Osteocyte (in vitro differentiated cells): ENCODE results near the gene EXOSC3. TPM values are rescaled to one million over a fixed set of nuclear protein-coding genes. Genes with fewer than 3 reads are reported as not detected.

Experiments
- DNase-seq: peaks from one replicate; pipeline ENCODE4 v3.0.0; 2021; ENCODE audit warnings: mixed read lengths; ENCODE audit not compliant: unreplicated experiment; ENCODE audit errors: extremely low spot score
- H3K27ac Mint-ChIP-seq: one replicate; pipeline ENCODE4 v1.8.0; 2021; ENCODE audit warnings: mild to moderate bottlenecking, mixed read lengths; ENCODE audit not compliant: unreplicated experiment
- H3K27me3 Mint-ChIP-seq: one replicate; pipeline ENCODE4 v1.8.0; 2021; ENCODE audit warnings: mixed read lengths; ENCODE audit not compliant: unreplicated experiment
- H3K36me3 Mint-ChIP-seq: one replicate; pipeline ENCODE4 v1.8.0; 2021; ENCODE audit warnings: mixed read lengths; ENCODE audit not compliant: unreplicated experiment
- H3K4me1 Mint-ChIP-seq: one replicate; pipeline ENCODE4 v1.8.0; 2021; ENCODE audit warnings: mixed read lengths; ENCODE audit not compliant: unreplicated experiment
- H3K4me3 Mint-ChIP-seq: one replicate; pipeline ENCODE4 v1.8.0; 2021; ENCODE audit warnings: mild to moderate bottlenecking, moderate library complexity, mixed read lengths; ENCODE audit not compliant: unreplicated experiment
- H3K9me3 Mint-ChIP-seq: one replicate; pipeline ENCODE4 v1.8.0; 2021; ENCODE audit warnings: mixed read lengths; ENCODE audit not compliant: unreplicated experiment
- total RNA-seq: library from RNA; stranded (reverse); gene quantifications from 2 replicates; pipeline ENCODE4 v1.2.1, GENCODE V29; 2021
- TF ChIP-seq, protein P1 (sequence below): fragments of 200-600 bp; sonication (generic); IDR thresholded peaks from 2 replicates; pipeline ENCODE4 v1.5.0; 2021; ENCODE audit warnings: antibody characterized with exemption, mild to moderate bottlenecking, moderate library complexity

The EXOSC3 gene
- total RNA-seq, 1 donor from 2014 or later = 31.6 TPM

- no peaks in the 10 kb centered on the region for H3K9me3 Mint-ChIP-seq
- no peak overlapping the region for H3K4me3 Mint-ChIP-seq
- H3K36me3 Mint-ChIP-seq = no peaks in the 10 kb centered on the region
- DNase-seq = no peak
- no peak overlapping the region for H3K27ac Mint-ChIP-seq
- peaks cover 7% of the 10 kb centered on the region for H3K4me1 Mint-ChIP-seq
- TF ChIP-seq, protein P1, sequence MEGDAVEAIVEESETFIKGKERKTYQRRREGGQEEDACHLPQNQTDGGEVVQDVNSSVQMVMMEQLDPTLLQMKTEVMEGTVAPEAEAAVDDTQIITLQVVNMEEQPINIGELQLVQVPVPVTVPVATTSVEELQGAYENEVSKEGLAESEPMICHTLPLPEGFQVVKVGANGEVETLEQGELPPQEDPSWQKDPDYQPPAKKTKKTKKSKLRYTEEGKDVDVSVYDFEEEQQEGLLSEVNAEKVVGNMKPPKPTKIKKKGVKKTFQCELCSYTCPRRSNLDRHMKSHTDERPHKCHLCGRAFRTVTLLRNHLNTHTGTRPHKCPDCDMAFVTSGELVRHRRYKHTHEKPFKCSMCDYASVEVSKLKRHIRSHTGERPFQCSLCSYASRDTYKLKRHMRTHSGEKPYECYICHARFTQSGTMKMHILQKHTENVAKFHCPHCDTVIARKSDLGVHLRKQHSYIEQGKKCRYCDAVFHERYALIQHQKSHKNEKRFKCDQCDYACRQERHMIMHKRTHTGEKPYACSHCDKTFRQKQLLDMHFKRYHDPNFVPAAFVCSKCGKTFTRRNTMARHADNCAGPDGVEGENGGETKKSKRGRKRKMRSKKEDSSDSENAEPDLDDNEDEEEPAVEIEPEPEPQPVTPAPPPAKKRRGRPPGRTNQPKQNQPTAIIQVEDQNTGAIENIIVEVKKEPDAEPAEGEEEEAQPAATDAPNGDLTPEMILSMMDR = no peak
- no peaks in the 10 kb centered on the region for H3K27me3 Mint-ChIP-seq
Measured at GRCh38 chr9:37790096-37790495, 5.2 kb upstream of the EXOSC3 start.

DNA sequence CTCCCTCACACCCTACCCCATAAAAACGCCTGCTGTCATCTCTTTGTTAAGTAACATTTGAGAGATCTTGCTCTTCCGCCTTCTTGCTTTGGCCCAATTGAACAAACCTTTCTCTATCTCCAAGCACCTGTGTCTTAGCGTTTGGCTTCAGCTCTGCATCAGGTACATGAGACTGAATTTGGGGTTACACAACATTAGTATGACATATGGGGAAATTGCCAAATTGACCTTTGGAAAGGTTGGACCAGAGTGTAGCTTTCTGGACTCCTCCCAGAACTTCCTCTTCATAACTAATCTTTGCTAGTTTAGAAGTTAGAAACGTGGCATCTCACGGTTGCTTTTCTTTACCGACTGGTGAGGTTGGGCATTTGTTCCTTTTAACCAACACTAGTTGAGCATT is 3.5 kb upstream of the EXOSC3 start:
- Mint-ChIP-seq H3K36me3 (no peaks in the 10 kb centered on the region), H3K4me1 (peaks cover 23% of the 10 kb centered on the region), H3K9me3 (no peaks in the 10 kb centered on the region), H3K27ac (no peak overlapping the region), H3K27me3 (no peaks in the 10 kb centered on the region), H3K4me3 (no peak overlapping the region)
- no peak for DNase-seq
- TF ChIP-seq, protein P1 = no peak

GRCh38 chr9:37787059-37787458 is 2.2 kb upstream of the EXOSC3 start:
- no peak for DNase-seq
- Mint-ChIP-seq H3K4me3 (no peak overlapping the region), H3K9me3 (no peaks in the 10 kb centered on the region), H3K27ac (no peak overlapping the region), H3K27me3 (no peaks in the 10 kb centered on the region), H3K4me1 (peaks cover 28% of the 10 kb centered on the region), H3K36me3 (peaks cover 9% of the 10 kb centered on the region)
- TF ChIP-seq, protein P1 = no peak

DNA sequence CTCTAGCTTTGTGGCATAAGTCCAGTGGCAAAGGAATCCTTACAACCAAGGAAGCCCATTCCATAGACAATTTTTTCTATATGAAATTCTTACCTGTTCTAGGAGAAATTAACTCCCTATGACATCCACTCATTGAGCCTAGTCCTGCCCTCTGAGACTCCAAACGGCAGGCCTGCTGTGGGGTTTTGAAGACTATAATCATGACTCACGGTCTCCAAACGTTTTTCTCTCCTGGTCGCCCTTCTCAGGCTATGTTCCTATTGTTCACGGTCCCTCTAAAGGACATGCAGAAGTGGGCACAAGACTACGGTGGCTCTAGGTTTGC is 611 bp downstream of the EXOSC3 start:
- Mint-ChIP-seq H3K36me3 (peaks cover 29% of the 10 kb centered on the region), H3K27me3 (no peaks in the 10 kb centered on the region), H3K27ac (peak overlapping the region; percentile 91), H3K4me3 (peak overlapping the region; percentile 99), H3K9me3 (no peaks in the 10 kb centered on the region), H3K4me1 (peaks cover 28% of the 10 kb centered on the region)
- TF ChIP-seq, protein P1 = no peak
- no peak for DNase-seq

DNA sequence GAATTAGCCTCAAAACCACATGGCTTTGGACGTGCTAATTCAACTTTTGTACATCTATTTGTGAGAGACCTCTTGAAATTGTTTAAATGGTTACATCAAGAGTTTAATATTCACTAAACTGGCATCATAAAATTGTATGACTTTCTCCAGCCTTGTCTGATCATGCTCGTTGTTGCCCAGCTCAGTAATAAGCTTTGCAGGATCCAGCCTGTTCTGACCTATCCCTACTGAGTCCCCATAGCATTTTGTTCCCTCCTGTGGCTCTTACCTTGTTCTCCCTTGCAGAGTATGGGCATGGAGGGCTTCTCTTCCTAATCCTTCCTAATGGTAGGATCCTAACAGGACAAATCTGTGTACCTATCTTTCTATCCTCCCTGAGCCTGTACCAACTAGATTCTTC is 6.3 kb downstream of the EXOSC3 start:
- H3K4me3 Mint-ChIP-seq = no peak overlapping the region
- TF ChIP-seq, protein P1 = no peak
- H3K4me1 Mint-ChIP-seq = peaks cover 7% of the 10 kb centered on the region
- peaks cover 48% of the 10 kb centered on the region for H3K36me3 Mint-ChIP-seq
- peak overlapping the region; percentile 14 for H3K27ac Mint-ChIP-seq
- DNase-seq = no peak
- no peaks in the 10 kb centered on the region for H3K27me3 Mint-ChIP-seq
- no peaks in the 10 kb centered on the region for H3K9me3 Mint-ChIP-seq
